Liver (tissue), 9 donors: Measurements from ENCODE around the gene THEM5. TPM values are rescaled to one million over a fixed set of nuclear protein-coding genes. Genes with fewer than 3 reads are reported as not detected.
"Not testable (repeated sequence)": the region's sequence is repeated elsewhere in the genome, so short reads cannot be mapped to it uniquely, and the experiment has no call there.

Source experiments
- DNase-seq: peaks from one replicate; pipeline ENCODE4 v3.0.0-alpha.2; 2017; ENCODE audit warnings: low spot score
- H3K27ac ChIP-seq, 2 donors: one replicate each; pipeline ENCODE4 v1.7.0; 2013; ENCODE audit warnings: inconsistent platforms in 2 of 2, low read length in 2 of 2, control low read depth in 1 of 2, low read depth in 1 of 2, mild to moderate bottlenecking in 1 of 2
- H3K27me3 ChIP-seq, 4 donors: one replicate each; pipeline versions ENCODE4 v1.6.1 to v1.7.0; 2013; ENCODE audit warnings: low read length in 3 of 4, inconsistent platforms in 1 of 4, mild to moderate bottlenecking in 1 of 4, moderate library complexity in 1 of 4; ENCODE audit not compliant: control insufficient read depth in 4 of 4, insufficient read depth in 4 of 4
- H3K36me3 ChIP-seq, 4 donors: one replicate each; pipeline versions ENCODE4 v1.6.1 to v1.7.0; 2013; ENCODE audit warnings: low read length in 3 of 4, mild to moderate bottlenecking in 3 of 4, low read depth in 1 of 4, moderate library complexity in 1 of 4; ENCODE audit not compliant: control insufficient read depth in 4 of 4, insufficient read depth in 3 of 4
- H3K4me1 ChIP-seq, 4 donors: one replicate each; pipeline versions ENCODE4 v1.6.1 to v1.7.0; 2013; ENCODE audit warnings: low read length in 3 of 4, mild to moderate bottlenecking in 3 of 4, moderate library complexity in 1 of 4; ENCODE audit not compliant: control insufficient read depth in 4 of 4, insufficient read depth in 4 of 4
- H3K4me3 ChIP-seq, 3 donors: one replicate each; pipeline versions ENCODE4 v1.6.1 to v1.7.0; 2013; ENCODE audit warnings: low read length in 3 of 3, control low read depth in 1 of 3, low read depth in 1 of 3, mild to moderate bottlenecking in 1 of 3
- H3K9ac ChIP-seq, 2 donors: one replicate each; pipeline ENCODE4 v1.7.0; 2013; ENCODE audit warnings: low read length in 2 of 2, mild to moderate bottlenecking in 2 of 2, moderate library complexity in 2 of 2, control low read depth in 1 of 2, low read depth in 1 of 2
- H3K9me3 ChIP-seq, 4 donors: one replicate each; pipeline versions ENCODE4 v1.6.1 to v1.7.0; 2013; ENCODE audit warnings: low read length in 3 of 4; ENCODE audit not compliant: control insufficient read depth in 4 of 4
- ATF3 ChIP-seq: IDR thresholded peaks from 2 replicates; pipeline ENCODE4 v1.6.1; 2016; ENCODE audit warnings: antibody characterized with exemption
- EGR1 ChIP-seq, 2 donors: IDR thresholded peaks; 2 replicates each; pipeline ENCODE4 v1.6.1; 2016 to 2018; ENCODE audit warnings: antibody characterized with exemption in 2 of 2, low read depth in 2 of 2
- FOXA2 ChIP-seq: IDR thresholded peaks from 2 replicates; pipeline ENCODE4 v1.6.1; 2016; ENCODE audit warnings: antibody characterized with exemption
- NR2F2 ChIP-seq: IDR thresholded peaks from 2 replicates; pipeline ENCODE4 v1.6.1; 2016; ENCODE audit warnings: antibody characterized with exemption
- RAD21 ChIP-seq, 2 donors: IDR thresholded peaks; 2 replicates each; pipeline ENCODE4 v1.6.1; 2016; ENCODE audit warnings: antibody characterized with exemption in 2 of 2, mild to moderate bottlenecking in 2 of 2
- REST ChIP-seq: IDR thresholded peaks from 2 replicates; pipeline ENCODE4 v1.6.1; 2016; ENCODE audit warnings: antibody characterized with exemption, mild to moderate bottlenecking
- RXRA ChIP-seq, 2 donors: IDR thresholded peaks; 2 replicates each; pipeline ENCODE4 v1.6.1; 2017 to 2018; ENCODE audit warnings: antibody characterized with exemption in 2 of 2, mild to moderate bottlenecking in 1 of 2
- SP1 ChIP-seq: IDR thresholded peaks from 2 replicates; pipeline ENCODE4 v1.6.1; 2018; ENCODE audit warnings: antibody characterized with exemption, mild to moderate bottlenecking
- TAF1 ChIP-seq: conservative IDR thresholded peaks from 2 replicates; pipeline ENCODE4 v1.6.1; 2016; ENCODE audit warnings: antibody characterized with exemption, mild to moderate bottlenecking
- ZBTB33 ChIP-seq: IDR thresholded peaks from 2 replicates; pipeline ENCODE4 v1.6.1; 2016; ENCODE audit warnings: antibody characterized with exemption
- WGBS: extraction: QIAGEN DNeasy Blood & Tissue Kit; methylation state at CpG from one replicate; pipeline ENCODE4 v1.1.7; 2013; 5-methylcytosine and 5-hydroxymethylcytosine counted together
- polyA plus RNA-seq, 2 donors: library from polyadenylated mRNA; stranded (reverse) in 1 of 2; unstranded in 1 of 2; fragments of 200-250 nt in 1 of 2; fragments of >200 nt in 1 of 2; fragmentation: Nextera tagmentation in 1 of 2; extraction: Ambion mirVana in 1 of 2; gene quantifications; one replicate each; pipeline versions ENCODE4 v1.2.1 to v1.2.3, GENCODE V29; 2013 to 2015
- total RNA-seq, 2 donors: library from RNA; depleted of rRNA; stranded (reverse); fragments of >200 nt; gene quantifications; one replicate each; pipeline ENCODE4 v1.2.3, GENCODE V29; 2014
- TF ChIP-seq, protein P1 (sequence below): IDR thresholded peaks from 2 replicates; pipeline ENCODE4 v1.6.1; 2016; ENCODE audit warnings: antibody characterized with exemption
- donor health status: healthy.
- donor health status: healthy.
- donor health status: healthy.
- donor health status: healthy.
- donor health status: healthy.

Gene THEM5
- total and polyA plus RNA-seq, 4 donors, result 0.09 TPM; not detected in 3

GRCh38 chr1:151885479-151885878 lies 32.0 kb upstream of the THEM5 start:
- TF ChIP-seq SP1, result no peak
- TF ChIP-seq RAD21 (IDR thresholded peaks at IDR 0.05), result no peak
- TF ChIP-seq FOXA2, result no peak
- TF ChIP-seq ATF3, result no peak
- no peak for TF ChIP-seq ZBTB33
- TF ChIP-seq NR2F2, result no peak
- TF ChIP-seq, protein P1, sequence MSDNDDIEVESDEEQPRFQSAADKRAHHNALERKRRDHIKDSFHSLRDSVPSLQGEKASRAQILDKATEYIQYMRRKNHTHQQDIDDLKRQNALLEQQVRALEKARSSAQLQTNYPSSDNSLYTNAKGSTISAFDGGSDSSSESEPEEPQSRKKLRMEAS, result no peak
- no peak for TF ChIP-seq RXRA (IDR thresholded peaks at IDR 0.05)
- no peak for TF ChIP-seq REST
- no peak for TF ChIP-seq EGR1 (IDR thresholded peaks at IDR 0.05; ENCODE audit: low read depth in 2 of 2)
- no peak for TF ChIP-seq TAF1
- Histone ChIP-seq H3K4me3 (no peak overlapping the region), H3K27ac (no peak overlapping the region), H3K4me1 (no peaks in the 10 kb centered on the region), H3K9me3 (no peaks in the 10 kb centered on the region), H3K27me3 (no peaks in the 10 kb centered on the region), H3K36me3 (peaks cover 0 to 10% (median 4%) of the 10 kb centered on the region in 4 donors), H3K9ac (no peak overlapping the region)
- DNase-seq, result no peak
- WGBS, result 55% methylated on average over 1 of the region's 1 CpG

DNA sequence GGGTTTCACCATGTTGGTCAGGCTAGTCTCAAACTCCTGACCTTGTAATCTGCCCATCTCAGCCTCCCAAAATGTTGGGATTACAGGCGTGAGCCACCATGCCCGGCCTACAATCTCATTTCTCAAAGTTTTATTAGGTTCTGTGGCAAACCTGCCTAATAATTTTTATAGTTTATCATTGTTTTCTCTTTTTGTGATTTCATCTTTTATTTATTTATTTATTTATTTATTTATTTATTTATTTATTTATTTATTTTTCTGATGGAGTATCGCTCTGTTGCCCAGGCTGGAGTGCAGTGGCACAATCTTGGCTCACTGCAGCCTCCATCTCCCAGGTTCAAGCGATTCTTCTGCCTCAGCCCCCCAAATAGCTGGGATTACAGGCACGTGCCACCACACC lies 31.4 kb upstream of the THEM5 start:
- H3K27ac ChIP-seq, DNase-seq, H3K9ac ChIP-seq, H3K27me3 ChIP-seq, H3K9me3 ChIP-seq, H3K4me1 ChIP-seq, H3K4me3 ChIP-seq, H3K36me3 ChIP-seq: not testable (repeated sequence)
- 98% methylated on average over 5 of the region's 5 CpGs for WGBS

GRCh38 chr1:151884445-151884844 lies 30.9 kb upstream of the THEM5 start:
- H3K27me3 ChIP-seq, H3K4me1 ChIP-seq, DNase-seq, H3K27ac ChIP-seq, H3K9ac ChIP-seq, H3K4me3 ChIP-seq, H3K36me3 ChIP-seq, H3K9me3 ChIP-seq: not testable (repeated sequence)
- 93% methylated on average over 3 of the region's 3 CpGs for WGBS

GRCh38 chr1:151883898-151884297 lies 30.4 kb upstream of the THEM5 start:
- DNase-seq, result not testable (repeated sequence)

DNA sequence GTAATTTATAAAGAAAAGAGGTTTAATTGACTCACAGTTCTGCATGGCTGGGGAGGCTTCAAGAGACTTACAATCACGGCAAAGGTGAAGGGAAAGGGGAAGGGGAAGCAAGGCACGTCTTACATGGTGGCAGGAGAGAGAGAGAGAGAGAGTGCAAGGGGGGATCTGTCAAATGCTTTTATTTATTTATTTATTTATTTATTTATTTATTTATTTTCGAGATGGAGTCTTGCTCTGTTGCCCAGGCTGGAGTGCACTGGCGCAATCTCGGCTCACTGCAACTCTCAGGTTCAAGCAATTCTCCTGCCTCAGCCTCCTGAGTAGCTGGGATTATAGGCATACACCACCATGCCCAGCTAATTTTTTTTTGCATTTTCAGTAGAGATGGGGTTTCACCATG lies 29.4 kb upstream of the THEM5 start:
- not testable (repeated sequence) for DNase-seq, H3K27ac ChIP-seq, H3K27me3 ChIP-seq, H3K4me3 ChIP-seq, H3K9me3 ChIP-seq, H3K9ac ChIP-seq, H3K36me3 ChIP-seq, H3K4me1 ChIP-seq
- WGBS, result 94% methylated on average over 5 of the region's 5 CpGs

More at GRCh38 chr1:151883898-151884297, 30.4 kb upstream of the THEM5 start:
- H3K4me1 ChIP-seq, H3K9ac ChIP-seq, H3K27me3 ChIP-seq, H3K9me3 ChIP-seq, H3K36me3 ChIP-seq, H3K4me3 ChIP-seq, H3K27ac ChIP-seq: not testable (repeated sequence)
- WGBS, result 96% methylated on average over 4 of the region's 4 CpGs
